ENCODE measurements around the gene ZCCHC4. TPM values are rescaled to one million over a fixed set of nuclear protein-coding genes. Genes with fewer than 3 reads are reported as not detected.

The ZCCHC4 gene
- polyA plus RNA-seq, 1 of the 3 experiments (the other 2 are of a cell fraction) = 4.8 TPM

- Histone ChIP-seq H3K79me2 (ENCODE audit: insufficient read depth) (no peaks in the 10 kb centered on the region), H3K4me2 (no peak overlapping the region), H3K36me3 (replicated peaks in 1 of 2; ENCODE audit: control insufficient read depth in 1 of 2, insufficient read depth in 2 of 2, low read length in 1 of 2) (no peaks in the 10 kb centered on the region), H2AFZ (ENCODE audit: low read depth) (no peak overlapping the region), H3K4me1 (ENCODE audit: control insufficient read depth in 1 of 2, insufficient read depth in 2 of 2, low read depth in 1 of 2, low read length in 1 of 2) (no peaks in the 10 kb centered on the region), H3K27me3 (ENCODE audit: insufficient read depth) (peaks cover 4% of the 10 kb centered on the region; the same call in 1 of the 2 replicates), H3K4me3 (ENCODE audit: low read depth in 2 of 2, low read length in 1 of 2) (no peak overlapping the region), H3K9ac (no peak overlapping the region), H4K20me1 (ENCODE audit: insufficient read depth) (no peaks in the 10 kb centered on the region), H3F3A (replicated peaks; ENCODE audit: insufficient read depth) (peaks cover 2% of the 10 kb centered on the region), H3K9me3 (no peaks in the 10 kb centered on the region), H3K27ac (ENCODE audit: low read depth in 2 of 2, low read length in 1 of 2) (no peak overlapping the region), H3K9me2 (no peaks in the 10 kb centered on the region)
- ChIA-PET CTCF (interaction anchor here (6.2 kb wide), 1 partner anchor 9 kb away, joined by 40 read pairs; the partner anchor contains the start of gene ZCCHC4), POLR2A (no interaction called here)
- no peak for DNase-seq
- TF ChIP-seq TAF1 (IDR thresholded peaks at IDR 0.05; ENCODE audit: borderline replicate concordance, low read depth, low read length) = no peak
- no peak for TF ChIP-seq SMC3 (IDR thresholded peaks at IDR 0.05; ENCODE audit: low read depth, low read length)
- TF ChIP-seq RXRA (IDR thresholded peaks at IDR 0.05; ENCODE audit: borderline replicate concordance, low read depth) = no peak
- TF ChIP-seq CHD2 (IDR thresholded peaks at IDR 0.05; ENCODE audit: low read length, partially characterized antibody) = no peak
- TF ChIP-seq EP300 (IDR thresholded peaks at IDR 0.05; ENCODE audit: borderline replicate concordance in 1 of 2, low read depth in 1 of 2, low read length in 1 of 2) = no peak
- TF ChIP-seq TEAD4 (IDR thresholded peaks at IDR 0.05; ENCODE audit: borderline replicate concordance, insufficient read depth) = no peak
- TF ChIP-seq, protein P1, sequence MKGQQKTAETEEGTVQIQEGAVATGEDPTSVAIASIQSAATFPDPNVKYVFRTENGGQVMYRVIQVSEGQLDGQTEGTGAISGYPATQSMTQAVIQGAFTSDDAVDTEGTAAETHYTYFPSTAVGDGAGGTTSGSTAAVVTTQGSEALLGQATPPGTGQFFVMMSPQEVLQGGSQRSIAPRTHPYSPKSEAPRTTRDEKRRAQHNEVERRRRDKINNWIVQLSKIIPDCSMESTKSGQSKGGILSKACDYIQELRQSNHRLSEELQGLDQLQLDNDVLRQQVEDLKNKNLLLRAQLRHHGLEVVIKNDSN (IDR thresholded peaks at IDR 0.05; ENCODE audit: borderline replicate concordance, low read depth) = no peak
- no peak for TF ChIP-seq RCOR1 (IDR thresholded peaks at IDR 0.05; ENCODE audit: low read length)
- TF ChIP-seq NFIC (IDR thresholded peaks at IDR 0.05; ENCODE audit: borderline replicate concordance) = no peak
- TF ChIP-seq SIN3A (IDR thresholded peaks at IDR 0.05; ENCODE audit: borderline replicate concordance, low read depth, low read length) = no peak
- TF ChIP-seq FOXM1 (IDR thresholded peaks at IDR 0.05; ENCODE audit: low read depth) = no peak
- TF ChIP-seq ELF1 (IDR thresholded peaks at IDR 0.05) = no peak
- no peak for TF ChIP-seq FOXJ3 (CRISPR knock-in tag; IDR thresholded peaks at IDR 0.05)
- TF ChIP-seq POLR2AphosphoS5 (IDR thresholded peaks at IDR 0.05; ENCODE audit: low read depth, low read length) = no peak
- TF ChIP-seq REST (IDR thresholded peaks at IDR 0.05; ENCODE audit: low read depth, low read length) = no peak
- TF ChIP-seq TCF12 (IDR thresholded peaks at IDR 0.05) = no peak
- 67% methylated on average over 3 of the region's 3 CpGs for WGBS (ENCODE audit: low lambda C conversion rate)
Measured at GRCh38 chr4:25303578-25303977, 9.0 kb upstream of the ZCCHC4 start.
